Kidney (tissue), 14 donors: ENCODE data around the gene AARS2. TPM values are rescaled to one million over a fixed set of nuclear protein-coding genes. Genes with fewer than 3 reads are reported as not detected.
"Not testable (repeated sequence)": the region's sequence is repeated elsewhere in the genome, so short reads cannot be mapped to it uniquely, and the experiment has no call there.

ENCODE experiments used
- DNase-seq, 5 donors: peaks; one replicate each; pipeline ENCODE4 v3.0.0-alpha.2; 2013 to 2020
- FAIRE-seq: peaks from 2 replicates; lab custom pipeline; 2012; peaks lifted over from hg19 to GRCh38; lab: Jason Lieb, UNC
- H3K27ac ChIP-seq, 2 donors: one replicate each; pipeline ENCODE4 v1.7.0; 2013; ENCODE audit warnings: low read depth in 2 of 2, low read length in 2 of 2, inconsistent platforms in 1 of 2
- H3K27me3 ChIP-seq: one replicate; pipeline ENCODE4 v1.7.1; 2013; ENCODE audit warnings: low read length, inconsistent platforms; ENCODE audit not compliant: control insufficient read depth, insufficient read depth
- H3K36me3 ChIP-seq, 3 donors: one replicate each; pipeline versions ENCODE4 v1.7.0 to v1.7.1; 2013; ENCODE audit warnings: low read length in 3 of 3, control low read depth in 1 of 3, inconsistent platforms in 1 of 3; ENCODE audit not compliant: insufficient read depth in 3 of 3, control insufficient read depth in 2 of 3
- H3K4me1 ChIP-seq, 3 donors: one replicate each; pipeline versions ENCODE4 v1.7.0 to v1.7.1; 2013; ENCODE audit warnings: low read length in 3 of 3, inconsistent platforms in 1 of 3, low read depth in 1 of 3; ENCODE audit not compliant: control insufficient read depth in 2 of 3, insufficient read depth in 2 of 3
- H3K4me3 ChIP-seq, 3 donors: one replicate each; pipeline versions ENCODE4 v1.7.0 to v1.8.1; 2013; ENCODE audit warnings: low read length in 3 of 3, control low read depth in 1 of 3, inconsistent platforms in 1 of 3
- H3K9ac ChIP-seq, 3 donors: one replicate each; pipeline versions ENCODE4 v1.7.0 to v1.7.1; 2013; ENCODE audit warnings: low read length in 3 of 3, control low read depth in 1 of 3, inconsistent platforms in 1 of 3
- H3K9me3 ChIP-seq, 3 donors: one replicate each; pipeline versions ENCODE4 v1.7.0 to v1.7.1; 2013; ENCODE audit warnings: low read length in 3 of 3, control low read depth in 1 of 3, inconsistent platforms in 1 of 3; ENCODE audit not compliant: control insufficient read depth in 2 of 3, insufficient read depth in 1 of 3
- intact Hi-C: fragments of 100-400 bp; cut with DNase I; formaldehyde crosslinking; loops from one replicate; pipeline ENCODE4 v1.11.1; 2022
- polyA plus RNA-seq: library from polyadenylated mRNA; stranded (reverse); fragments of 350-450 nt; fragmentation: Illumina TruSeq; extraction: RNeasy Lipid Tissue Mini Kit (QIAGEN cat#74804); gene quantifications from one replicate; pipeline ENCODE4 v1.2.3, GENCODE V29; 2014; ENCODE audit warnings: low read depth, low replicate concordance; ENCODE audit not compliant: insufficient read depth
- total RNA-seq: library from RNA; stranded (reverse); fragmentation: NEBNext Ultra II Directional; extraction: Animal tissue kit (Norgen Biotek cat#: 25700); gene quantifications from one replicate; pipeline ENCODE4 v1.2.1, GENCODE V29; 2021
- TF ChIP-seq, protein P1 (sequence below): IDR thresholded peaks from 3 replicates; pipeline ENCODE4 v1.5.1; 2012; ENCODE audit warnings: mild to moderate bottlenecking, moderate library complexity, borderline replicate concordance; ENCODE audit not compliant: insufficient read depth; ENCODE audit errors: extremely low read depth
- donor health status: control.
- donor health status: control.
- donor health status: control.
- donor health status: control.
- donor health status: control.
- donor health status: DM: yes; HTN: yes; CAD: no.
- donor health status: Normal renal cell carcinoma (clear cell type).

AARS2 gene
- total and polyA plus RNA-seq, 2 donors from 2014 or later: 5.4 to 12.6 TPM

DNA sequence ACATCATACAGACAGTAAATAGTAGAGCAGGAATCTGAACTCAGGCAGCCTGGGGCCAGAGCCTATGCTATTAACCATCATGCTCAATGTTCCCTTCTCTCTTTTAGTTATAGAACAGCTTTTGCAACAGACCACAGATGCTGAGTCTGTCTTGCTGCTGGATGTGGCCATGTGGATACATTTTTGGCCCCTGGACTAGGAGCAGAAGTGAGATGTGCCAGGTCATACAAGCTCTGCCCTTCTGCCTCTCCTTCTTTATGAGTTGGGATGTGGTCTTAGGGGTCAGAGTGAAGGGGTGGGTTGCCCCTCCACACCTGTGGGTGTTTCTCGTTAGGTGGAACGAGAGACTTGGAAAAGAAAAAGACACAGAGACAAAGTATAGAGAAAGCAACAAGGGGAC is 14.6 kb upstream of the AARS2 start:
- DNase-seq (no peak), FAIRE-seq (no peak)
- Histone ChIP-seq H3K4me1 (no peaks in the 10 kb centered on the region), H3K9ac (no peak overlapping the region), H3K36me3 (no peaks in the 10 kb centered on the region), H3K4me3 (no peak overlapping the region), H3K27ac (no peak overlapping the region), H3K27me3 (peaks cover 6% of the 10 kb centered on the region), H3K9me3 (no peaks in the 10 kb centered on the region)
- intact Hi-C loops: no loop called here
- TF ChIP-seq, protein P1, sequence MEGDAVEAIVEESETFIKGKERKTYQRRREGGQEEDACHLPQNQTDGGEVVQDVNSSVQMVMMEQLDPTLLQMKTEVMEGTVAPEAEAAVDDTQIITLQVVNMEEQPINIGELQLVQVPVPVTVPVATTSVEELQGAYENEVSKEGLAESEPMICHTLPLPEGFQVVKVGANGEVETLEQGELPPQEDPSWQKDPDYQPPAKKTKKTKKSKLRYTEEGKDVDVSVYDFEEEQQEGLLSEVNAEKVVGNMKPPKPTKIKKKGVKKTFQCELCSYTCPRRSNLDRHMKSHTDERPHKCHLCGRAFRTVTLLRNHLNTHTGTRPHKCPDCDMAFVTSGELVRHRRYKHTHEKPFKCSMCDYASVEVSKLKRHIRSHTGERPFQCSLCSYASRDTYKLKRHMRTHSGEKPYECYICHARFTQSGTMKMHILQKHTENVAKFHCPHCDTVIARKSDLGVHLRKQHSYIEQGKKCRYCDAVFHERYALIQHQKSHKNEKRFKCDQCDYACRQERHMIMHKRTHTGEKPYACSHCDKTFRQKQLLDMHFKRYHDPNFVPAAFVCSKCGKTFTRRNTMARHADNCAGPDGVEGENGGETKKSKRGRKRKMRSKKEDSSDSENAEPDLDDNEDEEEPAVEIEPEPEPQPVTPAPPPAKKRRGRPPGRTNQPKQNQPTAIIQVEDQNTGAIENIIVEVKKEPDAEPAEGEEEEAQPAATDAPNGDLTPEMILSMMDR: no peak

DNA sequence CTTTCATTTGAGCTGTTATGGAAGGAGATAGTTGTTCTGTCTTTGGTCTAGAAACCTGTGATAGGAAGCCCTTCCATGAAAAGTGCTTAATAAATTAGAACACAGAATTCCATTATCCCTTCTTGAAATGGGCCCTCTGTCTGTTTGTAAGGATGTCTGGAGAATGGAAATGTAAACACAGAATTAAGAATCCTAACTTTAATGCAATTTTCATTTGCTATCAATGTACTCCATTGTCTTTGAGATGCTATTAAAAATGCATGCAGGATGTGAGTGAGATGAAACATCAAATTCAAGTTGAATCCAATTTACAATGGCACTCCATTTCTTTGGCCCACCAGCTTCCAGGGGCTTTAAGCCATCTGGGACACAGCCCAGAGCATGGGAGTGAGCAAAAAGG is 13.9 kb upstream of the AARS2 start:
- no peaks in the 10 kb centered on the region for H3K9me3 ChIP-seq
- no peaks in the 10 kb centered on the region for H3K36me3 ChIP-seq
- no peak overlapping the region for H3K27ac ChIP-seq
- no peak for FAIRE-seq
- intact Hi-C loops: no loop called here
- H3K4me1 ChIP-seq: no peaks in the 10 kb centered on the region
- TF ChIP-seq, protein P1: no peak
- peaks cover 6% of the 10 kb centered on the region for H3K27me3 ChIP-seq
- H3K9ac ChIP-seq: no peak overlapping the region
- DNase-seq: no peak
- H3K4me3 ChIP-seq: no peak overlapping the region

DNA sequence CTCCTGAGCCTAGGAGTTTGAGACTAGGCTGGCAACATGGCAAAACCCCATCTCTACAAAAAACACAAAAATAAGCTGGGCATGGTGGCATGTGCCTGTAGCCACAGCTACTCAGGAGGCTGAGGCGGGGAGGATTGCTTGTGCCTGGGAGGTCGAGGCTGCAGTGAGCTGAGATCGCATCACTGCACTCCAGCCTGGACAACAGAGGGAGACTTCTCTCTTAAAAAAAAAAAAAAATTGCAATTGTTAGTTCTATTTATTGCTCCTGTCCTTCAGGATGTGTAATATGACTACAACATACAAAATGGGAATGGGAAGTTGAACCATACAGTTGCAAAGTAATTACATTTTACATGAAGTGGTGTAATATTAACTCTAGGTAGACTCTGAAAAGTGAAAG is 8.1 kb upstream of the AARS2 start:
- intact Hi-C loops: no loop called here
- H3K4me1 ChIP-seq: no peaks in the 10 kb centered on the region
- H3K4me3 ChIP-seq: no peak overlapping the region
- FAIRE-seq: no peak
- H3K36me3 ChIP-seq: no peaks in the 10 kb centered on the region
- no peak overlapping the region for H3K9ac ChIP-seq
- TF ChIP-seq, protein P1: no peak
- no peak for DNase-seq
- no peaks in the 10 kb centered on the region for H3K27me3 ChIP-seq
- no peak overlapping the region for H3K27ac ChIP-seq
- no peaks in the 10 kb centered on the region for H3K9me3 ChIP-seq

DNA sequence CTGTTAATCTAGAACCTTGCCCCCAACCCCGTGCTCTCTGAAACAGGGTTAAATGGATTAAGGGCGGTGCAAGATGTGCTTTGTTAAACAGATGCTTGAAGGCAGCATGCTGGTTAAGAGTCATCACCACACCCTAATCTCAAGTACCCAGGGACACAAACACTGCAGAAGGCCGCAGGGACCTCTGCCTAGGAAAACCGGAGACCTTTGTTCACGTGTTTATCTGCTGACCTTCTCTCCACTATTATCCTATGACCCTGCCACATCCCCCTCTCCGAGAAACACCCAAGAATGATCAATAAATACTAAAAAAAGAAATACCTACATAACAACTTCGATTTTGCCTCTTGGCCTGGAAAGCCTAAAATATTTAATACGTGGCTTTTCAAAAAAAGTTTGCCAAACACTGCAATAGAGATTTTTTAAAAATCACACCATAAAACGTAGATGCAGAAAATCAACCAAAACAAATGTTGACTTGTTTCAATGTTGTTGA is 4.0 kb upstream of the AARS2 start:
- H3K9ac ChIP-seq, H3K27me3 ChIP-seq, DNase-seq, H3K4me1 ChIP-seq, H3K9me3 ChIP-seq, intact Hi-C loops, FAIRE-seq, H3K27ac ChIP-seq, H3K4me3 ChIP-seq, H3K36me3 ChIP-seq: not testable (repeated sequence)
